DND-41 (cell line): Measurements from ENCODE around the gene FGR.

Experiments
- ATAC-seq: fragments of 200-7000 bp; cut with Tn5 transposase; 3 replicates; pipeline ENCODE4 v1.9.1; 2021; ENCODE audit warnings: low read depth; ENCODE audit not compliant: insufficient read depth
- DNase-seq: peaks from one replicate; pipeline ENCODE4 v3.0.0-alpha.2; 2020
- H2AFZ ChIP-seq: 2 replicates; pipeline ENCODE4 v1.6.0; 2012; ENCODE audit warnings: low read depth, low read length
- H3K27ac ChIP-seq: 2 replicates; pipeline ENCODE4 v1.5.1; 2012; ENCODE audit warnings: low read length, inconsistent platforms
- H3K27me3 ChIP-seq: fragments of 200-600 bp; sonication (generic); 2 replicates; pipeline ENCODE4 v1.6.0; 2012; ENCODE audit warnings: low read length, mild to moderate bottlenecking, inconsistent platforms; ENCODE audit not compliant: insufficient read depth, poor library complexity
- H3K36me3 ChIP-seq: 2 replicates; pipeline ENCODE4 v1.5.1; 2012; ENCODE audit warnings: low read length, inconsistent platforms; ENCODE audit not compliant: insufficient read depth
- H3K4me1 ChIP-seq: 2 replicates; pipeline ENCODE4 v1.5.1; 2012; ENCODE audit warnings: mild to moderate bottlenecking, low read length; ENCODE audit not compliant: insufficient read depth
- H3K4me2 ChIP-seq: 2 replicates; pipeline ENCODE4 v1.6.0; 2012; ENCODE audit warnings: mild to moderate bottlenecking, moderate library complexity, low read length, inconsistent platforms; ENCODE audit not compliant: insufficient read depth
- H3K4me3 ChIP-seq, 2 experiments: fragments of 200-600 bp in 1 of 2; shearing (Covaris generic) in 1 of 2; 2 replicates each; pipeline ENCODE4 v1.5.1; 2012 to 2016; ENCODE audit warnings: inconsistent platforms in 2 of 2, low read length in 2 of 2, mild to moderate bottlenecking in 2 of 2, low read depth in 1 of 2, moderate library complexity in 1 of 2
- H3K79me2 ChIP-seq: 2 replicates; pipeline ENCODE4 v1.6.0; 2012; ENCODE audit warnings: low read length, inconsistent platforms; ENCODE audit not compliant: insufficient read depth
- H3K9ac ChIP-seq: 2 replicates; pipeline ENCODE4 v1.6.0; 2012; ENCODE audit warnings: low read depth, mild to moderate bottlenecking, inconsistent platforms, low read length, moderate library complexity
- H3K9me3 ChIP-seq: 2 replicates; pipeline ENCODE4 v1.5.1; 2012; ENCODE audit warnings: low read length, moderate library complexity, mild to moderate bottlenecking, inconsistent platforms; ENCODE audit not compliant: insufficient read depth, severe bottlenecking
- H4K20me1 ChIP-seq: 2 replicates; pipeline ENCODE4 v1.6.0; 2012; ENCODE audit warnings: low read length; ENCODE audit not compliant: insufficient read depth
- CTCF ChIP-seq: IDR thresholded peaks from 2 replicates; pipeline ENCODE4 v1.5.1; 2012; ENCODE audit warnings: borderline replicate concordance, low read length, moderate library complexity, mild to moderate bottlenecking; ENCODE audit not compliant: poor library complexity, severe bottlenecking; ENCODE audit errors: extremely low read depth
- EZH2 ChIP-seq: IDR thresholded peaks from 3 replicates; pipeline ENCODE4 v1.6.1; 2012; ENCODE audit warnings: borderline replicate concordance, low read depth, mild to moderate bottlenecking, moderate library complexity, low read length, inconsistent platforms; ENCODE audit not compliant: severe bottlenecking

Gene FGR

DNA sequence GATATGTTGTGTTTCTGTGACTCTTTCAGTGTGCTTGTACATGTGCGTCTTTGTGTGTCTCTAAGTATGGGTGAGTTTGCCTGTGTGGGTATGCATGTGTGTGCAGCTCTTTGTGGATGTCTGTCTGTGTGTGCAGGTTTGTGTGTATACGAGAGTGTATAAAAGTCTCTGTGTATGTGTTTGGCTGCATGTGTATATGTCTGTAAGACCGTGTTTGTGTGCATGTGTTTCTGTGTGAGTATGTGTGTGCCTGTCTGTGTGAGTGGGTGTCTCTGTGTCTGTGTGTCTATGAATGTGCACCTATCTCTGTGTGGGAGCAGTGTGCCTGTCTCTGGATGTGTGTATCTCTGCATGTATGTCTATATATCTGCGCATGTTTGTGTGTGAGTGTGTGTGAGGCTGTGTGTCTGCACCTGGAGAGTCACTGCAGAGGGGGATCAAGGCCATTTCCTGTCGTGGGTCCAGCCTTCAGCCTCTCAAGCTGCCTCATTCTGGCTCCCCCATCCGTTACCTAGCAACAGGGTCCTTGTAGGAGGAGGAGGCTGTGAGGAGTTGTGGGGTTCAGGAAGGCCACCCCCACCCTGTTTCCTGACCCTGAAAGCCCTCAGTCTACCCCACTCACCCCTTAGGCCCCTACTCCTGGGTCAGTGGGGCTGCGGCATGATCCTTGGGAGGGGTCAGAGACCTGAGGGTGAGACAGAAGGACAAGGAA lies 10.4 kb downstream of the FGR start:
- Histone ChIP-seq H3K79me2 (peaks cover 26% of the 10 kb centered on the region), H4K20me1 (no peaks in the 10 kb centered on the region), H3K27ac (peak overlapping the region; percentile 95), H3K9me3 (no peaks in the 10 kb centered on the region), H3K4me3 (peak overlapping the region in 1 of 2 experiments; percentile 54; a peak in 3 of 4 replicates), H3K36me3 (no peaks in the 10 kb centered on the region), H3K9ac (peak overlapping the region; percentile 63), H3K4me2 (peak overlapping the region; percentile 62), H3K4me1 (peaks cover 91% of the 10 kb centered on the region), H3K27me3 (no peaks in the 10 kb centered on the region), H2AFZ (no peak overlapping the region)
- DNase-seq (peak; percentile 78), ATAC-seq (peak; percentile 20)
- no peak for TF ChIP-seq EZH2
- TF ChIP-seq CTCF: no peak

DNA sequence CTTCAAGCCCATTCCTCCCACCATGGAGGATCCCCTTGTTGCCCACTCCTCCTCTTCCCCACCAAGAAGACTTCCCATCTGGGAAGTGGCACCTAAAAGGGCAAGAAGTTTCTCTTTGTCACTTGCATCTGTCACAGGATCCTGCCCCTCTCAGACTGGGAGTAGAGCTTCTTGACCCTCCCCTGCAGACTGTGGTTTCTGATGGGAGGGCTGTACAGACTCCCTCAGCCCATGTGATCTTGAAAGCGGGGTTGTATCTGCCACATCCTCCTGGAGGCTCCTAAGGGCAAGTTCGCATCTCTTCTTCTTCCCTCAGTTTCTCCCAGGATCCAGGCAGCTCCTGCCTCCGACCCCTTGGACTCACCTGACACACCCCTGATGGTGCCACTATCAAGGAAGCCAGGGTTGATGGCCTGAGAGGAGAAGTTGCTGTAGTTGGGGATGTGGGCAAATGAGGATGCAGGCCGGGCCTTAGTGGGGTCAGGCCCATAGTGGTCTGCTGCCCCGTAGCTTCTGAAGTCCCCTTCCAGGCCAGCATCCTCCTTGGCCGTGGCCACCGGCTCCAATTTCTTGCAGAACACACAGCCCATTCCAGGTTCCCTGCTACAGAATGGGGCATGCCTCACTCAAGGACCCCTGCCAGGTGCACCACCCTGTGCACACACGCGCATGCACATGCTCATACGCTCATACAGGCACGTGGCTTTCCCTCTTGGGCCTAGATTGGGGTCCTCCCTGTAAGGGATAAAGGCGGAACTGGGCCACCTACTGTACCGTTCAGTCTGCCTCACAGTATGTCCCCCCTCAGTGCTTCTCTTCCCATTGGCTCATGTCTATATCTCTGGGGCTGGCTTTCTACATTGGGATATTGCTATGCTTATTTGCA lies 11.4 kb downstream of the FGR start:
- Histone ChIP-seq H3K9me3 (no peaks in the 10 kb centered on the region), H4K20me1 (no peaks in the 10 kb centered on the region), H3K36me3 (no peaks in the 10 kb centered on the region), H2AFZ (no peak overlapping the region), H3K4me3 (peak overlapping the region in 1 of 2 experiments; percentile 54; a peak in 2 of 4 replicates), H3K4me2 (peak overlapping the region; percentile 62), H3K79me2 (peaks cover 26% of the 10 kb centered on the region), H3K27ac (peak overlapping the region; percentile 95), H3K27me3 (no peaks in the 10 kb centered on the region), H3K4me1 (peaks cover 91% of the 10 kb centered on the region), H3K9ac (peak overlapping the region; percentile 63)
- peak; percentile 78 for ATAC-seq
- TF ChIP-seq EZH2 (no peak), CTCF (peak; percentile 3)
- peak; percentile 88 for DNase-seq

- Histone ChIP-seq H3K4me1 (peaks cover 91% of the 10 kb centered on the region), H3K4me3 (peak overlapping the region in 1 of 2 experiments; percentile 54; a peak in 2 of 4 replicates), H3K4me2 (peak overlapping the region; percentile 62), H4K20me1 (no peaks in the 10 kb centered on the region), H3K36me3 (no peaks in the 10 kb centered on the region), H3K27ac (peak overlapping the region; percentile 95), H3K9ac (peak overlapping the region; percentile 63), H3K27me3 (no peaks in the 10 kb centered on the region), H3K79me2 (peaks cover 26% of the 10 kb centered on the region), H2AFZ (no peak overlapping the region), H3K9me3 (no peaks in the 10 kb centered on the region)
- DNase-seq (peak; percentile 16), ATAC-seq (no peak)
- TF ChIP-seq CTCF: no peak
- TF ChIP-seq EZH2: no peak
Measured at GRCh38 chr1:27622828-27623227, 12.2 kb downstream of the FGR start.
